Omental fat pad (tissue), 4 donors: Measurements from ENCODE around the gene SBK2. TPM values are rescaled to one million over a fixed set of nuclear protein-coding genes. Genes with fewer than 3 reads are reported as not detected.

ENCODE experiments used
- ATAC-seq: fragments of 150-250 bp; one replicate; pipeline ENCODE4 v1.9.1; 2016; ENCODE audit warnings: mild to moderate bottlenecking, moderate library complexity; ENCODE audit not compliant: low FRiP score
- DNase-seq: peaks from one replicate; pipeline ENCODE4 v3.0.0-alpha.2; 2019; ENCODE audit warnings: low spot score
- total RNA-seq, 4 donors: library from RNA; depleted of rRNA; stranded (reverse); fragments of >200 nt; gene quantifications; one replicate each; pipeline ENCODE4 v1.1.0, GENCODE V29; 2016
- TF ChIP-seq, protein P1 (sequence below), 3 donors: fragments of 450-650 bp; IDR thresholded peaks; one replicate each; pipeline ENCODE4 v1.5.1; 2016 to 2017; ENCODE audit warnings: antibody characterized with exemption in 3 of 3, mild to moderate bottlenecking in 3 of 3, moderate library complexity in 2 of 3

SBK2 gene
- total RNA-seq, 4 donors from 2014 or later, result 0.56 TPM; not detected in 3

- DNase-seq (no peak), ATAC-seq (no peak)
- TF ChIP-seq, protein P1, sequence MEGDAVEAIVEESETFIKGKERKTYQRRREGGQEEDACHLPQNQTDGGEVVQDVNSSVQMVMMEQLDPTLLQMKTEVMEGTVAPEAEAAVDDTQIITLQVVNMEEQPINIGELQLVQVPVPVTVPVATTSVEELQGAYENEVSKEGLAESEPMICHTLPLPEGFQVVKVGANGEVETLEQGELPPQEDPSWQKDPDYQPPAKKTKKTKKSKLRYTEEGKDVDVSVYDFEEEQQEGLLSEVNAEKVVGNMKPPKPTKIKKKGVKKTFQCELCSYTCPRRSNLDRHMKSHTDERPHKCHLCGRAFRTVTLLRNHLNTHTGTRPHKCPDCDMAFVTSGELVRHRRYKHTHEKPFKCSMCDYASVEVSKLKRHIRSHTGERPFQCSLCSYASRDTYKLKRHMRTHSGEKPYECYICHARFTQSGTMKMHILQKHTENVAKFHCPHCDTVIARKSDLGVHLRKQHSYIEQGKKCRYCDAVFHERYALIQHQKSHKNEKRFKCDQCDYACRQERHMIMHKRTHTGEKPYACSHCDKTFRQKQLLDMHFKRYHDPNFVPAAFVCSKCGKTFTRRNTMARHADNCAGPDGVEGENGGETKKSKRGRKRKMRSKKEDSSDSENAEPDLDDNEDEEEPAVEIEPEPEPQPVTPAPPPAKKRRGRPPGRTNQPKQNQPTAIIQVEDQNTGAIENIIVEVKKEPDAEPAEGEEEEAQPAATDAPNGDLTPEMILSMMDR (IDR thresholded peaks at IDR 0.05), result no peak
These were observed 47.8 kb downstream of the SBK2 start for GRCh38 chr19:55488986-55489710.

DNA sequence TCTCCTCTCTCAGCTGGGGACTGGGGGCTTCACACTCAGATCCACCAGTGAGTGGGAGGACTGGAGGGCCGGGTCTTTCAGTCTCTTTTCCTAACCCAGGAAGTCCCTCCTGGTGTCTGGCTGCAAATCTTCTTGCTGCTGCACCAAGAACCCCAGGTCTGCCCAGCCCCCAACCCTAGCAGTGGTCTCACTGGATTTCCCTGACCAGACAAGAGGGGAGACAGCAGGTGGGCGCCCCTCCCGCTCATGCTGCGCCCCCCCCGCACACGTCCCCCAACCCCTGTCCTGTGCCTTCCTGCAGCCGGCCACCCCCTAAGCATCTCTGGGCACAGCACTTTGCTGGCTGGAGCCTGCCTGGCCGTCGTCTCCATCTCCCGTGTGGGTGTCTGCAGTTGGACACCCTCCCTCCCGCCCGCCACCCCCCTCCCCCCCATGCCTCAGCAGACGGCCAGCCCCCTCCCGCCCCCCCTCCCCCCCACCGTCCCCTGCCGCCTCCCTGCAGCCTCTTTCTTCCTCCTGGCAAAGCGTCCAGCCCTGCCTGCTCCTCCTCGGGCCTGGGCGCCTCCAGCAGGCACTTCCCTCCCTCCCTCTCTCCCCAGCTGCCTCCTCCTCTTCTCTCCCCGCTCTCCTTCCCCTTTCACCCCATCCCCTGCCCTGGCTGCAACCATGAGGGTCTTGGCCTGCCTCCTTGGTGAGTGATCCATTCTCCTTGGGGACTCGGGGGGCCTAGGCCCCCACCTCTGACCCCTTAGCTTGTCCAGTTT lies 48.8 kb downstream of the SBK2 start, which contains the start of gene SSC5D:
SSC5D (plus strand) TSS at position 513 of the 764 bp plus-strand sequence; CDS start at position 667, 154 bp downstream.
- no peak for DNase-seq
- TF ChIP-seq, protein P1 (IDR thresholded peaks at IDR 0.05), result no peak
- ATAC-seq, result no peak

- ATAC-seq (peak; percentile 84), DNase-seq (peak; percentile 65)
- TF ChIP-seq, protein P1 (IDR thresholded peaks at IDR 0.05), result no peak
These were observed 49.7 kb downstream of the SBK2 start for GRCh38 chr19:55486971-55487923.

DNA sequence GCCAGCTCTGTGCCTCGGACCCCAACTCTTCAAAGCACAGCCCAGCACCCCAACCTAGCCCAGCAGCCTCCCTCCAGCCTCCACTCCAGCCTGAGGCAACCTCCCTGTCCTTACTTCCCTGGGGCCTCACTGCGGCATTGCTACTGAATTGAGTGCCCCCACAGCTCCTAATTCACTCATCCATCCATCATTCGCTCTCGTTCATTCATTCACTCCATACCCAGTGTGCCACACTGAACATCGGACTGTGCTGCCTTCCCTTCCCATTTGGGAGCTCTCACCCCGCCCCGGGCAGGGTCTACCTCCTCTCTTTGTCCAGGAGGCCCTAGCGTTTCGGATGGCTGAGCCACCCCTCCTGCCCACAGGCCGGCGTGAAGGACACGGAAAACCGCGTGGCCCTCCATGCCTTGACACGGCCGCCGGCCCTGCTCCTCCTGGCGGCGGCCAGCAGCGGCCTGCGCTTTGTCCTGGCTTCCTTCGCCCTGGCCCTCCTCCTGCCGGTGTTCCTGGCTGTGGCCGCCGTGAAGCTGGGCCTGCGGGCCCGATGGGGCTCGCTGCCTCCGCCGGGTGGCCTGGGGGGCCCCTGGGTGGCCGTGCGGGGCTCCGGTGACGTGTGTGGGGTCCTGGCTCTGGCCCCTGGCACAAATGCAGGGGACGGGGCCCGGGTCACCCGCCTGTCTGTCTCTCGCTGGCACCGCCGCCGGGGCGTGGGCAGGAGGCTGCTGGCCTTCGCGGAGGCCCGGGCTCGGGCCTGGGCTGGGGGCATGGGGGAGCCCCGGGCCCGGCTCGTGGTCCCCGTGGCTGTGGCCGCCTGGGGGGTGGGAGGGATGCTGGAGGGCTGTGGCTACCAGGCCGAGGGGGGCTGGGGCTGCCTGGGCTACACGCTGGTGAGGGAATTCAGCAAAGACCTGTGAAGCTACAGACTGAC lies 50.6 kb downstream of the SBK2 start:
- TF ChIP-seq, protein P1 (IDR thresholded peaks at IDR 0.05), result peak in 1 of 3 donors; percentile 6
- no peak for ATAC-seq
- DNase-seq, result no peak

DNA sequence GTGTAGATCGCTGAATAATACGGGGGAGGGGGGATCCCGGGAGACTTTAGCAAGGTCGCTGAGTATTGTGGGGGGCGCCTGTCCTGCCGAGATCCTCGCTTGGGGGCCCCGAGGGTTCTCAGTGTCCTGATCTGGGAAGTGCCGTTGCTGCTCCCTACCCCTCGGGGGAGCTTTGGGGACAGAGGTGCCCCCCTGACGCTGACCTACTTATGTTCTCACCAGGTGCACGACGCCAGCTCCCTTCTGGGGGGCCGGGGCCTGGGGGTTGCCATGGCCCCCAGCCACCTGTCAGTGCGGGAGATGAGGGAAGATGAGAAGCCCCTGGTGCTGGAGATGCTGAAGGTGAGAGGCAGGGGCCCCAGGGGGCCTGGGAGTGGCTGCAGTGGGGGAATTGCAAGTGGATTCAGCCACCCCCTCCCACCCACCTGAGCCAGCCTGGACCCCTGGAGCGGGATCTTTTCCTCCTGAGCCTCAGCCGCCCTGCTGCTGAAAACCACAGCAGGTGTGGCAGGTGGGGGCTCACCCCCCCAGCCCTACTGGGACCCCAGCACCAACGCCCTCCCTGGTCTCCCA lies 51.4 kb downstream of the SBK2 start:
- TF ChIP-seq, protein P1 (IDR thresholded peaks at IDR 0.05), result no peak
- ATAC-seq (no peak), DNase-seq (no peak)
